ENCODE results near the gene EEIG2.

The EEIG2 gene

GRCh38 chr1:108585313-108585712 lies 25.4 kb downstream of the EEIG2 start:
- DNase-seq: no peak

- DNase-seq: no peak
Measured at GRCh38 chr1:108590441-108590840, 30.5 kb downstream of the EEIG2 start.

GRCh38 chr1:108590957-108591356 lies 31.1 kb downstream of the EEIG2 start:
- DNase-seq: no peak

GRCh38 chr1:108591466-108591865 lies 31.6 kb downstream of the EEIG2 start:
- DNase-seq: no peak

- no peak for DNase-seq
Measured at GRCh38 chr1:108592030-108592759, 32.3 kb downstream of the EEIG2 start.

GRCh38 chr1:108593448-108593847 lies 33.5 kb downstream of the EEIG2 start:
- no peak for DNase-seq

- DNase-seq: no peak
Measured at GRCh38 chr1:108595507-108595906, 35.6 kb downstream of the EEIG2 start.

- no peak for DNase-seq
Measured at GRCh38 chr1:108597041-108597440, 37.1 kb downstream of the EEIG2 start.

GRCh38 chr1:108598340-108598739 lies 38.4 kb downstream of the EEIG2 start:
- no peak for DNase-seq

GRCh38 chr1:108600504-108600903 lies 40.6 kb downstream of the EEIG2 start:
- DNase-seq: no peak

- no peak for DNase-seq
Measured at GRCh38 chr1:108601708-108602410, 42.0 kb downstream of the EEIG2 start.

- no peak for DNase-seq
Measured at GRCh38 chr1:108605633-108606032, 45.7 kb downstream of the EEIG2 start.

- no peak for DNase-seq
Measured at GRCh38 chr1:108606478-108606877, 46.6 kb downstream of the EEIG2 start.

- no peak for DNase-seq
Measured at GRCh38 chr1:108609483-108610049, 49.7 kb downstream of the EEIG2 start.
